MM.1S (cell line): ENCODE results near the gene LRMDA.

ENCODE experiments used
- CTCF ChIP-seq: fragments of 300-600 bp; sonication (generic); IDR thresholded peaks from 2 replicates; pipeline ENCODE4 v1.5.1; 2016; ENCODE audit warnings: antibody characterized with exemption, low read length, mixed read lengths
- EZH2 ChIP-seq: fragments of 300-600 bp; sonication (generic); optimal IDR thresholded peaks from 2 replicates; pipeline ENCODE3; 2017; ENCODE audit warnings: low read depth, mild to moderate bottlenecking, antibody characterized with exemption, low read length, mixed read lengths
- EZH2phosphoT487 ChIP-seq: fragments of 300-600 bp; sonication (generic); IDR thresholded peaks from 2 replicates; pipeline ENCODE4 v1.6.1; 2018; ENCODE audit warnings: antibody characterized with exemption, low read length

GRCh38 chr10:75474106-75474505 is 42.7 kb downstream of the LRMDA start:
- TF ChIP-seq CTCF (no peak), EZH2 (no peak), EZH2phosphoT487 (no peak)
